Suprapubic skin (tissue), 4 donors: ENCODE data around the gene RNF166.

Experiments used
- POLR2A ChIP-seq, 2 donors: fragments of 450-650 bp; IDR thresholded peaks; one replicate each; pipeline ENCODE4 v1.6.1; 2017; ENCODE audit warnings: antibody characterized with exemption in 2 of 2, mild to moderate bottlenecking in 2 of 2, moderate library complexity in 2 of 2
- POLR2AphosphoS5 ChIP-seq, 3 donors: sonication (generic); formaldehyde crosslinking; IDR thresholded peaks; one replicate each; pipeline ENCODE4 v1.6.1; 2017; ENCODE audit warnings: antibody characterized with exemption in 3 of 3
- TF ChIP-seq, protein P1 (sequence below), 2 donors: fragments of 200-600 bp in 1 of 2; fragments of 450-650 bp in 1 of 2; sonication (generic) in 1 of 2; IDR thresholded peaks; one replicate each; pipeline ENCODE4 v1.5.1; 2016 to 2019; ENCODE audit warnings: antibody characterized with exemption in 2 of 2, mild to moderate bottlenecking in 1 of 2, moderate library complexity in 1 of 2

DNA sequence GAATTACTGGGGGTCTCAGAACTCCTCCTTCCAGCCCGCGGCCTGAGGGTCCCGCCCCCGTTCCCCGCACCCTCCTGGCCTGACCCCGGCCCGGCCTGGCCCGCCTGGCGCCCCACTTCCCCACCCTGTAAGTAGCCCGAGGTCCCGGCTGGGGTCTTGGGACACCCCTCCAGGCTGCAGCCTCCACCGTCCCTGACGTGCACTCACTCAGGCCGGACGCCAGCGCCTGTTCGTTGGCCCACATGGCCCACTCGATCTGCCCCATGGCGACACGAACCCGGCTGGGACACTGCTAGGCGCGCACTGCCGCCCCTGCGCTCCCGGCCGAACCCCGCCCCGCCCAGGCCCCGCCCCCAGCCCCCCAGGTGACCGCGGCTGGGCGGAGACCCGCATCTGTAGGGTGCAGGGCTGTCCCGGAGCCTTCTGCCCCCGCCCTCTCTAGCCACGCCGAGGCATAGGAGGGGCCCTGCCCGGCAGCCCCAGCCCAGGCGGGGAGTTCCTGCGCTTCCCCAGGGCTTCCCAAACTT is 55.4 kb downstream of the RNF166 start, which contains the start of gene CYBA:
- TF ChIP-seq, protein P1, sequence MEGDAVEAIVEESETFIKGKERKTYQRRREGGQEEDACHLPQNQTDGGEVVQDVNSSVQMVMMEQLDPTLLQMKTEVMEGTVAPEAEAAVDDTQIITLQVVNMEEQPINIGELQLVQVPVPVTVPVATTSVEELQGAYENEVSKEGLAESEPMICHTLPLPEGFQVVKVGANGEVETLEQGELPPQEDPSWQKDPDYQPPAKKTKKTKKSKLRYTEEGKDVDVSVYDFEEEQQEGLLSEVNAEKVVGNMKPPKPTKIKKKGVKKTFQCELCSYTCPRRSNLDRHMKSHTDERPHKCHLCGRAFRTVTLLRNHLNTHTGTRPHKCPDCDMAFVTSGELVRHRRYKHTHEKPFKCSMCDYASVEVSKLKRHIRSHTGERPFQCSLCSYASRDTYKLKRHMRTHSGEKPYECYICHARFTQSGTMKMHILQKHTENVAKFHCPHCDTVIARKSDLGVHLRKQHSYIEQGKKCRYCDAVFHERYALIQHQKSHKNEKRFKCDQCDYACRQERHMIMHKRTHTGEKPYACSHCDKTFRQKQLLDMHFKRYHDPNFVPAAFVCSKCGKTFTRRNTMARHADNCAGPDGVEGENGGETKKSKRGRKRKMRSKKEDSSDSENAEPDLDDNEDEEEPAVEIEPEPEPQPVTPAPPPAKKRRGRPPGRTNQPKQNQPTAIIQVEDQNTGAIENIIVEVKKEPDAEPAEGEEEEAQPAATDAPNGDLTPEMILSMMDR (IDR thresholded peaks at IDR 0.05) = no peak
- TF ChIP-seq POLR2A (IDR thresholded peaks at IDR 0.05) (no peak), POLR2AphosphoS5 (IDR thresholded peaks at IDR 0.05) (no peak)
